Measurements from ENCODE around the gene SEMA3A. TPM values are rescaled to one million over a fixed set of nuclear protein-coding genes. Genes with fewer than 3 reads are reported as not detected.

The SEMA3A gene
- total RNA-seq, 2 experiments from 2014 or later: 0.50 to 0.60 TPM

- Histone ChIP-seq H3K4me3 (ENCODE audit: low read length) (no peak overlapping the region), H3K27me3 (ENCODE audit: control insufficient read depth in 1 of 2, insufficient read depth in 2 of 2, low read length in 2 of 2) (no peaks in the 10 kb centered on the region), H3K36me3 (ENCODE audit: insufficient read depth, low read length) (no peaks in the 10 kb centered on the region), H3K9me3 (ENCODE audit: control insufficient read depth in 1 of 2, insufficient read depth in 1 of 2, low read length in 2 of 2) (peaks cover 0 to 4% of the 10 kb centered on the region in 2 experiments), H3K27ac (ENCODE audit: low read depth in 1 of 2, low read length in 2 of 2) (no peak overlapping the region), H3K4me1 (ENCODE audit: insufficient read depth, low read length) (no peaks in the 10 kb centered on the region)
- no peak for TF ChIP-seq CTCF (IDR thresholded peaks at IDR 0.05)
- intact Hi-C loops (cut with DNase I, micrococcal nuclease): no loop called here
- ChIA-PET POLR2A (no interaction called here), CTCF (no interaction called here)
- no peaks in the 10 kb centered on the region for H3K36me3 Mint-ChIP-seq (ENCODE audit: low read depth)
- DNase-seq: no peak
- no peak overlapping the region for H3K4me3 Mint-ChIP-seq
- no peaks in the 10 kb centered on the region for H3K9me3 Mint-ChIP-seq
- peaks cover 31% of the 10 kb centered on the region for H3K4me1 Mint-ChIP-seq (ENCODE audit: low read depth)
- no peak for ATAC-seq (ENCODE audit: poor library complexity)
- H3K27ac Mint-ChIP-seq: no peak overlapping the region
- H3K27me3 Mint-ChIP-seq: peaks cover 5% of the 10 kb centered on the region
Measured at GRCh38 chr7:84193747-84194146, 842 bp downstream of the SEMA3A start.

GRCh38 chr7:84191842-84192241 lies 2.7 kb downstream of the SEMA3A start:
- ChIA-PET CTCF (no interaction called here), POLR2A (no interaction called here)
- Histone ChIP-seq H3K9me3 (ENCODE audit: control insufficient read depth in 1 of 2, insufficient read depth in 1 of 2, low read length in 2 of 2) (no peaks in the 10 kb centered on the region), H3K27me3 (ENCODE audit: control insufficient read depth in 1 of 2, insufficient read depth in 2 of 2, low read length in 2 of 2) (no peaks in the 10 kb centered on the region), H3K27ac (ENCODE audit: low read depth in 1 of 2, low read length in 2 of 2) (no peak overlapping the region), H3K36me3 (ENCODE audit: insufficient read depth, low read length) (no peaks in the 10 kb centered on the region), H3K4me3 (ENCODE audit: low read length) (no peak overlapping the region), H3K4me1 (ENCODE audit: insufficient read depth, low read length) (no peaks in the 10 kb centered on the region)
- H3K36me3 Mint-ChIP-seq (ENCODE audit: low read depth): no peaks in the 10 kb centered on the region
- H3K4me1 Mint-ChIP-seq (ENCODE audit: low read depth): peaks cover 48% of the 10 kb centered on the region
- H3K27me3 Mint-ChIP-seq: peaks cover 5% of the 10 kb centered on the region
- H3K4me3 Mint-ChIP-seq: no peak overlapping the region
- no peak for TF ChIP-seq CTCF (IDR thresholded peaks at IDR 0.05)
- intact Hi-C loops (cut with DNase I, micrococcal nuclease): no loop called here
- DNase-seq: no peak
- H3K27ac Mint-ChIP-seq: no peak overlapping the region
- no peak for ATAC-seq (ENCODE audit: poor library complexity)
- H3K9me3 Mint-ChIP-seq: no peaks in the 10 kb centered on the region

- peaks cover 46% of the 10 kb centered on the region for H3K4me1 Mint-ChIP-seq (ENCODE audit: low read depth)
- H3K36me3 ChIP-seq (ENCODE audit: insufficient read depth, low read length): no peaks in the 10 kb centered on the region
- no peak overlapping the region for H3K27ac ChIP-seq (ENCODE audit: low read depth in 1 of 2, low read length in 2 of 2)
- no peaks in the 10 kb centered on the region for H3K9me3 ChIP-seq (ENCODE audit: control insufficient read depth in 1 of 2, insufficient read depth in 1 of 2, low read length in 2 of 2)
- CTCF ChIA-PET: no interaction called here
- POLR2A ChIA-PET: no interaction called here
- no peaks in the 10 kb centered on the region for H3K27me3 ChIP-seq (ENCODE audit: control insufficient read depth in 1 of 2, insufficient read depth in 2 of 2, low read length in 2 of 2)
- no peak overlapping the region for H3K4me3 ChIP-seq (ENCODE audit: low read length)
- peaks cover 3% of the 10 kb centered on the region for H3K27me3 Mint-ChIP-seq
- DNase-seq (no peak), ATAC-seq (ENCODE audit: poor library complexity) (no peak)
- intact Hi-C loops (cut with DNase I, micrococcal nuclease): no loop called here
- no peaks in the 10 kb centered on the region for H3K4me1 ChIP-seq (ENCODE audit: insufficient read depth, low read length)
- no peaks in the 10 kb centered on the region for H3K9me3 Mint-ChIP-seq
- TF ChIP-seq CTCF (IDR thresholded peaks at IDR 0.05): no peak
- H3K27ac Mint-ChIP-seq: no peak overlapping the region
- no peak overlapping the region for H3K4me3 Mint-ChIP-seq
- H3K36me3 Mint-ChIP-seq (ENCODE audit: low read depth): no peaks in the 10 kb centered on the region
Measured at GRCh38 chr7:84191261-84191660, 3.3 kb downstream of the SEMA3A start.

Measured in CD4-positive, alpha-beta T cell (primary cell).